Measurements from ENCODE around the gene CDC40. TPM values are rescaled to one million over a fixed set of nuclear protein-coding genes. Genes with fewer than 3 reads are reported as not detected.
A peak's percentile ranks its signal among the peaks of the same experiment; 100 is the strongest.

CDC40 gene
- total RNA-seq, 1 experiment from 2014 or later: 25.7 TPM

DNA sequence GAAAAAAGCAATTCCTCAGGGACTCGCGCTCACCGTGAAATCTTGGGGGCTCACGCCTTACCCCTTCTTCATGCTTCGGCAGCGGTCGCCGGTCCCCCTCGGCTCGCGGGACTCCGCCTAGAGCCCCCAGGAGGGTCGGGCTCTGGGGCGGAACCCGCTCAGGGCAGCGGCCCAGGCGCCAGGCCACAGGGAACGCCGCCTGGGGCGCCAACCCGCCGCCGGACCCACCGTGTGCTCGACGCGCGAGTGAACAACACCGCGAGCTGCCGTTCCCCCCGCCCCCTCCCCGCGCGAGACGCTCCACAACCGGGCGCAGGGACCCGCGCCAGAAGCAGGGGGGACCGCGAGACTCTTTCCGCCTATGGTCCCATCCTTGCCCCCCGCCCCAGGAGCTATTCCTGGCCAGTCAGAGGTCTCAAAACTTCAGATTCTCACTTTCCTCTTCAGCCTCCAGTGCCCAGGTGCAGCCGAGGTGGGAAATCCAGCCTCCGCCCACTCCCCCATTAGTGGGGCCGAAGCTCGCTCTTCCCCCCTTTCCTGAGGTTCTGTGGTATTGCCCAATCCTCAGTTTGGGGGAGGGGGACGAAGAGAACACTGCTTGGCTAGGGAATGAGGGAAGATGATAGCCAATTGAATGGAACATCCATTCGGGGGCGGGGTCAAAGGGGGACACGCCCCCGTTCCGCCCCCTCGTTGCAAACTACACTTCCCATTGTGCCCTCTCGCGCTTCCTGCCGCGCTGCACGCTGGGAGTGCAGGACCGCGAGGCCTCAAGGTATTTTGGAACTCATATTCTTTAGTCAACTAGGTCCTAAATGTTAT, 610 bp upstream of the CDC40 start, which contains the start of gene WASF1 (continued):
- TF ChIP-seq, protein P1, sequence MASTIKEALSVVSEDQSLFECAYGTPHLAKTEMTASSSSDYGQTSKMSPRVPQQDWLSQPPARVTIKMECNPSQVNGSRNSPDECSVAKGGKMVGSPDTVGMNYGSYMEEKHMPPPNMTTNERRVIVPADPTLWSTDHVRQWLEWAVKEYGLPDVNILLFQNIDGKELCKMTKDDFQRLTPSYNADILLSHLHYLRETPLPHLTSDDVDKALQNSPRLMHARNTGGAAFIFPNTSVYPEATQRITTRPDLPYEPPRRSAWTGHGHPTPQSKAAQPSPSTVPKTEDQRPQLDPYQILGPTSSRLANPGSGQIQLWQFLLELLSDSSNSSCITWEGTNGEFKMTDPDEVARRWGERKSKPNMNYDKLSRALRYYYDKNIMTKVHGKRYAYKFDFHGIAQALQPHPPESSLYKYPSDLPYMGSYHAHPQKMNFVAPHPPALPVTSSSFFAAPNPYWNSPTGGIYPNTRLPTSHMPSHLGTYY (CRISPR knock-in tag; IDR thresholded peaks at IDR 0.05): no peak
- 0 out of 2 replicates have a peak, but pooled peaks have one; percentile 35 for TF ChIP-seq MAX (CRISPR knock-in tag; IDR thresholded peaks at IDR 0.05)
- 0 out of 2 replicates have a peak, but pooled peaks have one; percentile 37 for TF ChIP-seq MYBL2 (CRISPR knock-in tag; IDR thresholded peaks at IDR 0.05)
- TF ChIP-seq FOXP1 (CRISPR knock-in tag; IDR thresholded peaks at IDR 0.05; ENCODE audit: borderline replicate concordance): 0 out of 2 replicates have a peak, but pooled peaks have one; percentile 24
- TF ChIP-seq ZNF423 (CRISPR knock-in tag; IDR thresholded peaks at IDR 0.05): no peak
- TF ChIP-seq ZNF396 (CRISPR knock-in tag; IDR thresholded peaks at IDR 0.05; ENCODE audit: borderline replicate concordance): no peak
- TF ChIP-seq IRF2 (CRISPR knock-in tag; IDR thresholded peaks at IDR 0.05; ENCODE audit: borderline replicate concordance, low read depth): no peak
- TF ChIP-seq SP1 (CRISPR knock-in tag; conservative IDR thresholded peaks at IDR 0.05): peak; percentile 92
- TF ChIP-seq PRDM15 (CRISPR knock-in tag; IDR thresholded peaks at IDR 0.05): no peak
- TF ChIP-seq NR3C1 (CRISPR knock-in tag; conservative IDR thresholded peaks at IDR 0.05; ENCODE audit: low read depth): no peak

- DNase-seq (ENCODE audit: low spot score): no peak
- Mint-ChIP-seq H3K36me3 (no peaks in the 10 kb centered on the region), H3K27me3 (ENCODE audit: low read depth) (no peaks in the 10 kb centered on the region), H3K27ac (no peak overlapping the region), H3K4me1 (peaks cover 7% of the 10 kb centered on the region), H3K4me3 (no peak overlapping the region), H3K9me3 (no peaks in the 10 kb centered on the region)
- CTCF ChIA-PET: no interaction called here
- TF ChIP-seq MAX (CRISPR knock-in tag; IDR thresholded peaks at IDR 0.05) (no peak), RELA (CRISPR knock-in tag; IDR thresholded peaks at IDR 0.05; ENCODE audit: borderline replicate concordance) (no peak)
- no peak for ATAC-seq
- POLR2A ChIA-PET: no interaction called here
These were observed 1.2 kb downstream of the CDC40 start for GRCh38 chr6:110181131-110182030.

- TF ChIP-seq ATF6 (CRISPR knock-in tag; IDR thresholded peaks at IDR 0.05) (no peak), SMAD4 (CRISPR knock-in tag; IDR thresholded peaks at IDR 0.05) (no peak), RELA (CRISPR knock-in tag; IDR thresholded peaks at IDR 0.05; ENCODE audit: borderline replicate concordance) (no peak), RORB (CRISPR knock-in tag; IDR thresholded peaks at IDR 0.05) (no peak), ZNF423 (CRISPR knock-in tag; IDR thresholded peaks at IDR 0.05) (no peak)
- no peaks in the 10 kb centered on the region for H3K27me3 Mint-ChIP-seq (ENCODE audit: low read depth)
- ATAC-seq (no peak), DNase-seq (ENCODE audit: low spot score) (no peak)
- CTCF ChIA-PET: no interaction called here
- H3K36me3 Mint-ChIP-seq: no peaks in the 10 kb centered on the region
- no peak overlapping the region for H3K27ac Mint-ChIP-seq
- no peak overlapping the region for H3K4me3 Mint-ChIP-seq
- POLR2A ChIA-PET: no interaction called here
- peaks cover 2% of the 10 kb centered on the region for H3K4me1 Mint-ChIP-seq
- H3K9me3 Mint-ChIP-seq: no peaks in the 10 kb centered on the region
These were observed 3.2 kb downstream of the CDC40 start for GRCh38 chr6:110183292-110183885.
